Hematopoietic multipotent progenitor cell treated with erythropoietin and hydrocortisone succinate and interleukin-3 and kit ligand, for 4 days (in vitro differentiated cells): ENCODE results near the gene WDR35.
A peak's percentile ranks its signal among the peaks of the same experiment; 100 is the strongest.

ENCODE experiments used
- DNase-seq: peaks from one replicate; pipeline ENCODE4 v3.0.0-alpha.2; 2015

WDR35 gene

DNA sequence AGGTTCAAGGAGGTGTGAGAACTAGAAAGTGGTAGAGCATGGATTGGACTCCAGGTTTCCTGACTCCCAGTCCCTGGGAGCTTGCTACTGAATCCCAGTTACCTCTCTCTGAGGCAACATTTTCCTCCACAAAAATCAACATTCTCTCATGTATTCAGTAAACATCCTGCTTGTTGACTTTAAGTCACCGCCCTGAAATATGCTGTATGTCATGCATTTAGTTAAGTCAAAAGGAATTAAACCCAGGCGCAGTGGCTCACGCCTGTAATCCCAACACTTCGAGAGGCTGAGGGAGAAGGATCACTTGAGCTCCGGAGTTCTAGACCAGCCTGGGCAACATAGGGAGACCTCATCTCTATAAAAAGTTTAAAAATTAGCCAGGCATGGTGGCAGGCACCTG, 18.8 kb upstream of the WDR35 start:
- DNase-seq = no peak

GRCh38 chr2:20005891-20006470, 16.1 kb upstream of the WDR35 start:
- no peak for DNase-seq

- DNase-seq = no peak
Measured at GRCh38 chr2:20005067-20005627, 15.2 kb upstream of the WDR35 start.

DNA sequence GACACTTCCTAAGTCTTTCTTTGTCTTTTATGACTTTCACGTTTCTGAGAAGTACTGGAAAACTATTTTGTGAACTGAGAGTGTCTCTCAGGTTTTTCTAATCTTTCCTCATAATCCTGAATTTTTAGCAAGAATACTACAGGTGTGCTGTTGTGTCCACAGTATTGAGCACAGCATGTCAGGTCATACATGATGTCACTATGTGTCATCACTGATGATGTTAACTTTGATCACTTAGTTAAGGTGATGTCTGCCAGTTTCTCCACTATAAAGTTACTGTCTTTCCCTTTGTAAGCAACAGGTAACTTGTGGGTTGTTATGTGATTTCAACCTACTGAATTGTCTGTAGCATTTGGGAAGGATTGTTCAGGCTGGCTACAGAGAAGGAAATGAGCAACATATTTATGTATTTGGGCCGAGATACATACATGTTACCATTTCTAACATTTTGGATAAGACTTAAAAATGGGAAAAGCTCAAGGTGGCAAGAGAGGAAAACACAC, 11.5 kb upstream of the WDR35 start:
- no peak for DNase-seq

- no peak for DNase-seq
Measured at GRCh38 chr2:19993731-19994130, 3.8 kb upstream of the WDR35 start.

DNA sequence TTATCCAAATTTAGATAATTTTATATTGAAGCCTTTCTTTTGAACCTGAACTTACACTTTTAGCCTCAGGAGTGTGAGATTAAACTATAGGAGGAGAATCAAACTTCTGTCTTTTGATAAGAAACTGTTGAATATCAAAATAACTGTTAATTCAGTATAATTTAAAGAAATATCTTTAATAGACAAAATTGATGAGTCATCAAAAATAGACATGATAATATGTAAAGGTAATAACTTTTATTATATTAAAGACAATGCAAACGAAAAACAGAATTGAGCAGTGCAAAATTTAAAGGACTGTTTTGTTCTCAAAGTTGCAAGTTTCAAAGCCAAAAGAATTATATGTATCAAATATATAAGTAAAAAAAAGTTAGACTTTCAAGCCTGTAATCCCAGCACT, 2.0 kb upstream of the WDR35 start:
- no peak for DNase-seq

GRCh38 chr2:19990416-19990728, 467 bp upstream of the WDR35 start:
- DNase-seq = no peak

GRCh38 chr2:19989342-19989666, 601 bp downstream of the WDR35 start:
- no peak for DNase-seq

DNA sequence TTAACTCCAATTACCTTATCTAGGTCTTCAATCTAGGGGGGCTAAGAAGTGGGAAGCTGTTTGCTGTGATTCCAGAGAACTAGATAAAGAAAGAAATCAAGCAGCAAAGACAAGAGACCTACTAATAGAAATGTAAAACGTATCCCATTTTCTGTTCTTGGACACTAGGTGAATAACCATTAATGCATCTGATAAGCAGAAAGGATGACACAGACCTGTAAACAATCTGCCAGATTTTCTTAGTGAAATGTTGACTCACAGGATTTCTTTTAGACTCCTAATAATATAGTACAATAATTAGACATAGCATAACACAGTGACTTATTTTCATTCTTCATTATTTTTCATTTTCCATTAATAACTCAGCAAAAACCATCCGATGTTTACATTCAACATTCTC, 1.3 kb downstream of the WDR35 start:
- no peak for DNase-seq

GRCh38 chr2:19987936-19988335, 2.0 kb downstream of the WDR35 start:
- DNase-seq = no peak

GRCh38 chr2:19982268-19982667, 7.6 kb downstream of the WDR35 start:
- no peak for DNase-seq

- DNase-seq = no peak
Measured at GRCh38 chr2:19979932-19980331, 10.0 kb downstream of the WDR35 start.

DNA sequence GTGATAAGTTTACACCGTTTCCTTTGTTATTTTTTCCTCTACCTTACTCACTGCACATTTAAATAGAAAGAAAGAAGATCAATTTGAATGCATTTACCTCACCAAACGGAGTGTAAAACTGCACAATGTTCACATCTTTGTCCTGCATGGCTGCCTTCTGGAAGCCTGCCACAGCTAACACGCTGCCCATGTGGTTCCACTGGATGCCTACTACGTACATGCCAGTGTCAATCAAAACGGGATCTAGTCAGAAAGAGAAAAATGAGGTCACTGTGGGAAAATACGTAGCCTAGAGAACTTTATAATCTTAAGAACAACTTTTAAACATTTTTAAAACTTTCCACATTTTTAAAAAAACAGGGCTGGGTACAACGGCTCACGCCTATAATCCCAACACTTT, 16.4 kb downstream of the WDR35 start:
- no peak for DNase-seq

DNA sequence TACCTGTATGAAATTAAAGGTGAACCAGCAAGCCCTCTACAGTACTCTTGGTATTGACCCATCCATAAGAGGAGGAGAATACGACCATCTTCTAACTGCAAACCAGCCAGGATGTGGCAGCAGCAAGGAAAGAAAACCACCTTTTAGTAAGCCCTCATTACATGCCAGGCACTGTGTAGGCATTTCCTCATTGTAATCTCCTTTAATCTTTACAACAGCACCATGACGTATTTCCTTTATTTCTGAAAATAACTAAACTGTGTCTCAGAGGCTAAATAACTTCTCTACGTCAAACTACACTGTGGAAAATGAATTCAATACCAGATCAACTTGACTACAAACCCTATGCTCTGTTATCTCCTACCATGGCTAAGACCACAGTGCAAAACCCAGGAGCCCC, 18.2 kb downstream of the WDR35 start:
- DNase-seq = peak; percentile 76

- DNase-seq = no peak
Measured at GRCh38 chr2:19963386-19963785, 26.5 kb downstream of the WDR35 start.

DNA sequence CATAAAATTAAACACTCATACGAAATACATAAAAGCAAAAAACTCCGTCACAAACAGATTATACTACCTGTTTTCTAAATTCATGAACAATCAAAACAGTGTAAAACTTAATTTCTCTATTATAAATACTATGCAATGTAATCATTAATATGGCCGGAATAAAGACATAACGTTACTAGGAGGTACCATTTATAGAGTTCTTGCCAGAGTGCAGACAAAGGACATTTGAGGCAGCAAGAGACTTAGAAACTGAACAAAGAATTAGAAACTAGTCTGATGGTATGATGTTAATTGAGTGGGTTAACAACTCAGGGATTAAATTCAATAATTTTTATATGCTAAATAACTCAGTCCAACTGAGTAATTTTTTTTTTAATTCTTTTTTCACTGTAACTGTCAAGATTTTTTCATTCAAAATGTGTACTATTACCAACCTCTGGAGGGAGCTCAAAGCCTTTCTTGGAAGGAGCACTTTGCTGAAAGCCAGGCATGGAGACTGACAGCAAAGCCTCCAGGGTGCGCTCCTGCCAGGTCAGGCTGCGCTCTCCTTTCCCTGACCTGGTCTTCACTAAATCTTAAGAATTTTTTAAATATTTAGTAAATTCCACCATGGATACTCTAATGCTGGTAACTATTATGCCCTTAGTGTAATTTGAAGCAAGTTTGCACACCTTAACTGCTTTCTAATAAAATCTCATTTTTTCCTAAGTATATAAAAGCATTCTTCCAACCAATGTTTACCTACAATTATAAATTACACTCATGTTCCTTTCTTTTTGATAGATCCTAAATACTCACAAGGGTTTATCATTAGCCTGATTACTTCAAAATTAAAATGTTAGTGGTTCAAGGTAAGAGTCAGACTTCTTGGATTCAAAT, 34.1 kb downstream of the WDR35 start:
- DNase-seq = peak; percentile 92

GRCh38 chr2:19949071-19949470, 40.8 kb downstream of the WDR35 start:
- DNase-seq = no peak

- no peak for DNase-seq
Measured at GRCh38 chr2:19947184-19947940, 42.5 kb downstream of the WDR35 start.

DNA sequence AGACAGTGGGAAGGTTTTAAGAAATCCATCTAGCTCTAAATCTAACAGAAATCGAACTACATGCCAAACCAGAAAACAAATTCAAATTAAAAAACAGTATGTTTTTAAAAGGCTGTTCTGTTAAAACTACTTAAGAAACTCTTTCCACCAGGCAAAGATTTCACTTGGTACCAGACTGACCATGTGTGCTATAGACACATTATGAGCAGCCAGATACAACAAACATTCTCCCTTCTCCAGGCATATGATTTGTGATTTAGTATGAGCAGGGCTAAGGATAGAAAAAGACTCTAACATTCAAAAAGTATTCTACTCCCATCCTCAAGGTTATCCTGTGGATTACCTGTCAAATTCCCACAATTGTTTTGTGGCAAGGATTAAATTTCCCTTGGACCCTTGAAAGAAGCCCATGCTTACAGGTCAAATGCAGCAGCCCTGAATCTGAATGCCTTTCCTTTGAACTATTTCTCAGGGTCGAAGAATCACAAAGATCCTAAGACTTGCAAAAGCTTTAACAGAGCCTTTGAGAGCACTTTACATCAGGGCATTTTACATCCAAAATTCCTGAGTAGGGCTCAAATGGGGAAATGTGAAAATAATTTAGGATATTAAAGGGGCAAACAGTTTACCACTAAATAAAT, 45.6 kb downstream of the WDR35 start:
- DNase-seq = no peak

GRCh38 chr2:19943189-19943588, 46.7 kb downstream of the WDR35 start:
- peak; percentile 8 for DNase-seq

DNA sequence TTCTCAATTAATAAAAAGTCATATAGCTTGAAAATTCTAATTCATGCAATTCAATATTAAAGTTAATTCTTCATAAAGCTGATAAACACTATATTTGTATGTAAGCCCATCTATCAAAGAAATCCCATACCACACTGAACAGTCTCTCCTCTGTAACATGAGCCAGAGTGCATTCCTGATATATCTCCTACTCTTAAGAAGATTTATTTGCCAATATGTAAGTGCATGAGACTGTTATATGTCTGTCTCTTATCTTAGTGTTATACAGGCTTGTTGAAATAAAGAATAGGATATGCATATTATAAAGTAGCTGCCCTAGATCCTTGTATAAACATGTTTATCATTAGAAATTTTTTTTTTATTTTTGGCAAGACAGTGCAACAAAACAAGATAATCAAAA, 47.7 kb downstream of the WDR35 start:
- no peak for DNase-seq

DNA sequence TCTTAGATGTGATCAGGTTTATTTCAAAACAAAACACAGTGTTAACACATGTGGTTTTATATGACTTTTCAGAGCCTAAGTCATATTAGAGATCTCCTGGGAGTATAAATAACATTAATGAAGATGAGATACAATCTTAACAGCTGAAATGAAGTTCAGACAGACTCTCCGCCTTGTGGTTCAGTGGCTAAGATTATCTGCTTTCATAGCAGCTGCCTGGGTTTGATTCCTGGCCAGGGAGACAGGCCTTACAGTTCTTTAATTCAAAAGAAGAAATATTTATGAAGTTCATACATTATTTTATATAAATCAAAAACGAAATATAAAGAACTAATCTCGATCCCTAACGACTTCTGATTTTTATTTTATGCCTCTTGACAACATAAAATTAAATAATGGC, 52.9 kb downstream of the WDR35 start:
- DNase-seq = peak; percentile 57

DNA sequence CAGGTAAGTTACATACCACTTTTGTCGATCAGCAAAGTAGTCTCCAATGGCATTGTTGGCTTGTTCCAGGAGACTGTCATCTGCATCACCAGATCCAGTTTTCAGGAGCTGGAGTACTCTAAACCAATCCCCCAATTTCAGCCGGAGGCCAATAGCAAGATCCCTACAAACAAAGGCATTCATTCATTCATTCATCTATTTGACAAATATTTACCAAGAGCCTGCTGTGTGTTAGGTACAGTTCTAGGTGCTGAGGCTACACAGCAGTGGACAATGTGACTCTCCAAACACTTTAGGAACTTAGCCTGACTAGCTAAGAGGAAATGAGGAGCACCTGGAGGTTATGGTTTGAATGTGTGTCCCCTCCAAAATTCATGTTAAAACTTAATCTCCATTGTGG, 53.7 kb downstream of the WDR35 start:
- no peak for DNase-seq
